ENCODE data around the gene ZMYND19.

Gene ZMYND19

DNA sequence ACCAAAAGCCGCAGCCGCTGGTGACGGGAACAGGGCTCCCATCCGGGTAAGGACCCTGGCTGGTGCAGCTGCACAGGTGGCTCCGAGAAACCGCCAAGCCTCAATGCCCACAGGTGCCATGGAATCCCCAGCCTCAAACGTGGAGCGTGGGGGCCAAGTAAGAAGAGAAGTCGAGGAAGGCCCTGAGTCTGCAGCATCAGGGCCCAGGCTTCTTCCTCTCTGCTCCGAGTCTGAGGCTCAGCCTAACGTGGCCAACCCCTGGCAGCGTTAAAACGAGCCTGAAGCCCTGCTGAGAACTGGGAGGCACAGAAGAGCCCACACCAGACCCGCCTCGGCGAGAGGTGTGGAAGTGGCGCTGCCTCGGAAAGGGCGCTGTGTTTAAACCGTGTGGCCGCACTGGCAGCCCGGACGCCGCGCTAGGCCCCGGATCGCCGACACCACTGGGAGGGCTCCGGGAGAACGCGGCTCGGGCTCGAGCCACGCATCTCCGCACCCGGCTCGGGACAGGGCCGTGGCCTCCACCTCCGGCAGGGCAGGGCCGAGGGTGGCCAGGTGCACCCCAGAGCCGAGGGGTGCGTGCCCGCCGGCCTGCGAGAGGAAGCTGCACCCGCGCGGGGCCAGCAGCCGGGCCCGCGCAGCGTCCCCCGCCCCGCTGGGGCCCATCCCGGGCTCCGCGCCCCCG is 730 bp downstream of the ZMYND19 start:
- Histone ChIP-seq H3K27me3 (ENCODE audit: control insufficient read depth in 2 of 2, insufficient read depth in 2 of 2, low read length in 2 of 2) (no peaks in the 10 kb centered on the region), H3K4me1 (ENCODE audit: control insufficient read depth in 2 of 2, insufficient read depth in 2 of 2, low read length in 2 of 2) (peaks cover 8 to 14% of the 10 kb centered on the region in 2 donors), H3K36me3 (ENCODE audit: control insufficient read depth in 2 of 2, insufficient read depth in 2 of 2, low read length in 2 of 2) (peaks cover 18 to 19% of the 10 kb centered on the region in 2 donors), H3K27ac (ENCODE audit: low read depth in 2 of 2, low read length in 2 of 2) (no peak overlapping the region), H3K4me3 (ENCODE audit: low read length in 2 of 2) (peak overlapping the region; percentile 63 to 70), H3K9ac (ENCODE audit: low read depth in 1 of 2, low read length in 2 of 2) (peak overlapping the region; percentile 70 to 72), H3K9me3 (ENCODE audit: control insufficient read depth in 2 of 2, low read length in 2 of 2) (no peaks in the 10 kb centered on the region)

- peaks cover 21 to 22% of the 10 kb centered on the region in 2 donors for H3K36me3 ChIP-seq (ENCODE audit: control insufficient read depth in 2 of 2, insufficient read depth in 2 of 2, low read length in 2 of 2)
- peak overlapping the region in 1 of 2 donors; percentile 70 for H3K4me3 ChIP-seq (ENCODE audit: low read length in 2 of 2)
- H3K9ac ChIP-seq (ENCODE audit: low read depth in 1 of 2, low read length in 2 of 2), result peak overlapping the region in 1 of 2 donors; percentile 72
- H3K4me1 ChIP-seq (ENCODE audit: control insufficient read depth in 2 of 2, insufficient read depth in 2 of 2, low read length in 2 of 2), result peaks cover 8 to 14% of the 10 kb centered on the region in 2 donors
- no peaks in the 10 kb centered on the region for H3K27me3 ChIP-seq (ENCODE audit: control insufficient read depth in 2 of 2, insufficient read depth in 2 of 2, low read length in 2 of 2)
- H3K27ac ChIP-seq (ENCODE audit: low read depth in 2 of 2, low read length in 2 of 2), result no peak overlapping the region
- no peaks in the 10 kb centered on the region for H3K9me3 ChIP-seq (ENCODE audit: control insufficient read depth in 2 of 2, low read length in 2 of 2)
Measured at GRCh38 chr9:137588891-137589290, 1.4 kb downstream of the ZMYND19 start.

GRCh38 chr9:137588311-137588710 is 2.0 kb downstream of the ZMYND19 start:
- no peak overlapping the region for H3K27ac ChIP-seq (ENCODE audit: low read depth in 2 of 2, low read length in 2 of 2)
- peaks cover 8 to 14% of the 10 kb centered on the region in 2 donors for H3K4me1 ChIP-seq (ENCODE audit: control insufficient read depth in 2 of 2, insufficient read depth in 2 of 2, low read length in 2 of 2)
- no peak overlapping the region for H3K4me3 ChIP-seq (ENCODE audit: low read length in 2 of 2)
- no peak overlapping the region for H3K9ac ChIP-seq (ENCODE audit: low read depth in 1 of 2, low read length in 2 of 2)
- H3K9me3 ChIP-seq (ENCODE audit: control insufficient read depth in 2 of 2, low read length in 2 of 2), result no peaks in the 10 kb centered on the region
- no peaks in the 10 kb centered on the region for H3K27me3 ChIP-seq (ENCODE audit: control insufficient read depth in 2 of 2, insufficient read depth in 2 of 2, low read length in 2 of 2)
- H3K36me3 ChIP-seq (ENCODE audit: control insufficient read depth in 2 of 2, insufficient read depth in 2 of 2, low read length in 2 of 2), result peaks cover 22% of the 10 kb centered on the region in 2 donors

- Histone ChIP-seq H3K27ac (ENCODE audit: low read depth in 2 of 2, low read length in 2 of 2) (no peak overlapping the region), H3K9me3 (ENCODE audit: control insufficient read depth in 2 of 2, low read length in 2 of 2) (no peaks in the 10 kb centered on the region), H3K4me1 (ENCODE audit: control insufficient read depth in 2 of 2, insufficient read depth in 2 of 2, low read length in 2 of 2) (peaks cover 8 to 14% of the 10 kb centered on the region in 2 donors), H3K4me3 (ENCODE audit: low read length in 2 of 2) (no peak overlapping the region), H3K9ac (ENCODE audit: low read depth in 1 of 2, low read length in 2 of 2) (no peak overlapping the region), H3K27me3 (ENCODE audit: control insufficient read depth in 2 of 2, insufficient read depth in 2 of 2, low read length in 2 of 2) (no peaks in the 10 kb centered on the region), H3K36me3 (ENCODE audit: control insufficient read depth in 2 of 2, insufficient read depth in 2 of 2, low read length in 2 of 2) (peaks cover 28 to 31% of the 10 kb centered on the region in 2 donors)
Measured at GRCh38 chr9:137586854-137587253, 3.5 kb downstream of the ZMYND19 start.

DNA sequence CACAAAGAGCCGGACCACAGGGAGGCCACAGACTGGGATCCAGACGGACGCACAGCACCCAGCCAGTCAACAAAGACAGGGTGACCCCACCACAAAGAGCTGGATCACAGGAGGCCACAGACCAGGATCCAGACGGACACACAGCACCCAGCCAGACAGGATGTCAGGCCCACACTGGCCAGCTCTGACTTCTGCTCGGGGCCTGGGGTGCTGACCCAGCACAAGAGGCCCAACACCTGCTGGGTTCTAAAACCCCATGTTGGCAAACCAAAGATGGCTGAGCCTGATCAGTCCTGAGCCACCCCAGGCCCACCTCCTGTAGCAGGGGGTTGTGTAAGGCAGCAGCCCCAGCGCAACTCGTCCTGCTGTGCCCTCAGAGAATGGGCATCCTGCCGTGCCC is 6.4 kb downstream of the ZMYND19 start:
- Histone ChIP-seq H3K9ac (ENCODE audit: low read depth in 1 of 2, low read length in 2 of 2) (no peak overlapping the region), H3K9me3 (ENCODE audit: control insufficient read depth in 2 of 2, low read length in 2 of 2) (no peaks in the 10 kb centered on the region), H3K4me3 (ENCODE audit: low read length in 2 of 2) (no peak overlapping the region), H3K27ac (ENCODE audit: low read depth in 2 of 2, low read length in 2 of 2) (no peak overlapping the region), H3K27me3 (ENCODE audit: control insufficient read depth in 2 of 2, insufficient read depth in 2 of 2, low read length in 2 of 2) (no peaks in the 10 kb centered on the region), H3K36me3 (ENCODE audit: control insufficient read depth in 2 of 2, insufficient read depth in 2 of 2, low read length in 2 of 2) (peaks cover 28 to 31% of the 10 kb centered on the region in 2 donors), H3K4me1 (ENCODE audit: control insufficient read depth in 2 of 2, insufficient read depth in 2 of 2, low read length in 2 of 2) (peaks cover 3% of the 10 kb centered on the region in 2 donors)

DNA sequence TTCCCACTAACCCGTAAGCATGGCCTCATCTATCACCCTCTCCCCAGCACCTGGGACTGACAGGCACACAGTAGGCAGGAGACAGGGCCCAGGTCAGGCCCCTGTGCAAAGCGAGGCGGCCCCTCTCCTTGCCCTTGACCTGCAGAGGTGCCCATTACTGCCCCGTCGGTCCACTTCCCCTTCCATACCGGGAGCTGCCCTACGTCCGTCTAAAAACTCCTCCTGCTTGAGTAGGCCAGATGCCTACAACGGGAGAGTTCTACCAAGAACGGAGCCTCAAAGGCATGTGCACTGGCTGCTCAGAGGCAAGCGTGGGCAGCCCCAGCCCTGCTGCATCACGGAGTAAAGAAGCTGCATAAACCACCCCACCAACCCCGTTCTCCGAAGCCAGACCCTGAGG is 7.0 kb downstream of the ZMYND19 start:
- H3K9ac ChIP-seq (ENCODE audit: low read depth in 1 of 2, low read length in 2 of 2), result no peak overlapping the region
- H3K4me1 ChIP-seq (ENCODE audit: control insufficient read depth in 2 of 2, insufficient read depth in 2 of 2, low read length in 2 of 2), result peaks cover 0 to 3% of the 10 kb centered on the region in 2 donors
- no peak overlapping the region for H3K27ac ChIP-seq (ENCODE audit: low read depth in 2 of 2, low read length in 2 of 2)
- H3K27me3 ChIP-seq (ENCODE audit: control insufficient read depth in 2 of 2, insufficient read depth in 2 of 2, low read length in 2 of 2), result no peaks in the 10 kb centered on the region
- no peaks in the 10 kb centered on the region for H3K9me3 ChIP-seq (ENCODE audit: control insufficient read depth in 2 of 2, low read length in 2 of 2)
- H3K4me3 ChIP-seq (ENCODE audit: low read length in 2 of 2), result no peak overlapping the region
- peaks cover 26 to 31% of the 10 kb centered on the region in 2 donors for H3K36me3 ChIP-seq (ENCODE audit: control insufficient read depth in 2 of 2, insufficient read depth in 2 of 2, low read length in 2 of 2)

DNA sequence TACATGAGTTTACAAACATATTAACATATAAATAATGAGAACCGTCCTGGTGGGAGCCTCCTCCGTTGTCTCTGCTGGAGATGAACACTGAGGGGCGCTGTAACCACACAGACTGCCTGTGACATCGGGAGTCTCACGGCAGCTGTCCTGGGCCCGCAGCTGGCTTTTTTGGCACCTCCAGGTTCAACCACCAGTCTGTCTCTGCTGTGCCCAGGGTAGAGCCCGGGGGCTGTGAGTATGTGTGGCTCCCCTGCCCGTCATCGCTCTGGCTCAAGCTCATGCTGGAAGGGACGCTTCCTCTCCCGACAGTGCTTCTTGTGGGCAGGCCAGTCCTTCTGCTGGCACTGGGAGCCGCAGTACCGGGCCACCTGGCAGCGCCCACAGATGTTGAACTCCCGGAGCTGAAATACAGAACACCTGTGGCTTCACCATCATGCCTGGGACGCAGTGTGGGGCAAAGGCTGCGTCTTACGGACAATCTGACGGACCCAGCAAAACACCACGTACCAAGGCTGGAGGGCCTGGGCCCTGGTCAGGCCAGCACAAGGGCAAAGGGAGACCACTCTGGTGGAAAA is 7.9 kb downstream of the ZMYND19 start:
- peaks cover 7 to 8% of the 10 kb centered on the region in 2 donors for H3K4me1 ChIP-seq (ENCODE audit: control insufficient read depth in 2 of 2, insufficient read depth in 2 of 2, low read length in 2 of 2)
- H3K27ac ChIP-seq (ENCODE audit: low read depth in 2 of 2, low read length in 2 of 2), result no peak overlapping the region
- no peaks in the 10 kb centered on the region for H3K27me3 ChIP-seq (ENCODE audit: control insufficient read depth in 2 of 2, insufficient read depth in 2 of 2, low read length in 2 of 2)
- H3K4me3 ChIP-seq (ENCODE audit: low read length in 2 of 2), result no peak overlapping the region
- H3K36me3 ChIP-seq (ENCODE audit: control insufficient read depth in 2 of 2, insufficient read depth in 2 of 2, low read length in 2 of 2), result peaks cover 21 to 26% of the 10 kb centered on the region in 2 donors
- no peaks in the 10 kb centered on the region for H3K9me3 ChIP-seq (ENCODE audit: control insufficient read depth in 2 of 2, low read length in 2 of 2)
- H3K9ac ChIP-seq (ENCODE audit: low read depth in 1 of 2, low read length in 2 of 2), result no peak overlapping the region

DNA sequence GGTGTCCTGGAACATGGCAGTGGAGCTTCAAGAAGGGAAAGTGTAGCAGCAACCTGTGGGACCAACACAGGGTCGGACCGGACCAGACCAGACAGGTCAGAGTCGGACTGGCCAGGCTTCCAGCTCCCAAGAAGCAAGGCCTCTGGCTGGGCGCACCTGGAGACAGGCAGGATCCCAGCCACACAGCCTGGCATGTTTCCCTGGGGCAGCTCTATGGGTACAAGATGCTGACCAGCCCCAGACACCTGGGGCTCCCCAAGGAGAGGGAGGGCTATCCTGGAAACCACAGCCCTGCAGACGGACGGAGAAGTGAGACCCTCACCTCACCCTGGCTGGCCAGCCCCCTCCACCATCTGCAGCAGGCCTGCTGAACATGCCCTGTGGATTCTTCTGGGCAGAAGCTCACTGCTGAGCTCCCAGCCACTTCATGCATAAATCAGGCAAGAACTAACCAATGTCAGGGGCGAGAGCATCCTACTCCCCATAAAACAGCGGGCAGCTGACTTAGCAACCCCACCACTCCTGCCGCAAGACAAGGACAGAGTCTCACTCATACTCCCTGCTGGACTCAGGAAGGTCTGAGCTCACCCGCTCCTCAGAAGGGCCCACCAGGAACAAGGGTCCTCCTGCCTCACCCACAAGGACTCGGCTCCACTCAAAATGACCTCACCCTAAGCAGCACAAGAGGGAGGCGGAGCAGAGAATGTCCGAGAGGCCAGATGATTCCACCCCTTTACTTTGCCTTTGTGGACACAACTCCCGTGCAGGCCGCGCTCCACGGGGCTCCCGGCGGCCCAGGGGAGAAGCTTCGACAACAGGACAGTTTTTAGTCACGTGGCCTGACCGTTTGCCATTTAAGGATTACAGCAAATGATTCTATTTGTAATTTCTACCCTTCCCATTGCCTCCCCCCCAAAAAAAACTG is 8.7 kb downstream of the ZMYND19 start:
- no peak overlapping the region for H3K9ac ChIP-seq (ENCODE audit: low read depth in 1 of 2, low read length in 2 of 2)
- H3K36me3 ChIP-seq (ENCODE audit: control insufficient read depth in 2 of 2, insufficient read depth in 2 of 2, low read length in 2 of 2), result peaks cover 13 to 19% of the 10 kb centered on the region in 2 donors
- no peak overlapping the region for H3K4me3 ChIP-seq (ENCODE audit: low read length in 2 of 2)
- H3K27me3 ChIP-seq (ENCODE audit: control insufficient read depth in 2 of 2, insufficient read depth in 2 of 2, low read length in 2 of 2), result no peaks in the 10 kb centered on the region
- no peak overlapping the region for H3K27ac ChIP-seq (ENCODE audit: low read depth in 2 of 2, low read length in 2 of 2)
- H3K4me1 ChIP-seq (ENCODE audit: control insufficient read depth in 2 of 2, insufficient read depth in 2 of 2, low read length in 2 of 2), result peaks cover 11 to 12% of the 10 kb centered on the region in 2 donors
- no peaks in the 10 kb centered on the region for H3K9me3 ChIP-seq (ENCODE audit: control insufficient read depth in 2 of 2, low read length in 2 of 2)

DNA sequence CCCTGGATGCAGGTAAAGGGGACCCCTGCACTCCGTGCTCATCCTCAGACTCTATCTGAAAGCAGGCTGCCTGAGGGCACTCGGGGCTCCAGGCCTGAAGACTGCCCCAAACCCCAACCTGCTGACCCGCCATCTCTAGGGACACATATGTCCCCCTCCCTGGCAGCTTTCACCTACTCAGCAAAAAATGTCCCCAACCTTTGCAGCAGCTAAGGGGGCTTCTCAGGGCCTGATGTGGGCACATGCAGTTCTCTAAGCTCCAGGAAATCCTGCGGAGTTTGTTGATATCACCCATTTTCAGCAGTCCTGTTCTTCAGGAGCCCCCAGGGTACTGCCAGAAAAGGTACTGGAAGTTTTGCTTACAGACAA is 9.4 kb downstream of the ZMYND19 start:
- H3K4me3 ChIP-seq (ENCODE audit: low read length in 2 of 2), result no peak overlapping the region
- no peak overlapping the region for H3K9ac ChIP-seq (ENCODE audit: low read depth in 1 of 2, low read length in 2 of 2)
- H3K9me3 ChIP-seq (ENCODE audit: control insufficient read depth in 2 of 2, low read length in 2 of 2), result no peaks in the 10 kb centered on the region
- no peaks in the 10 kb centered on the region for H3K27me3 ChIP-seq (ENCODE audit: control insufficient read depth in 2 of 2, insufficient read depth in 2 of 2, low read length in 2 of 2)
- peaks cover 11 to 12% of the 10 kb centered on the region in 2 donors for H3K4me1 ChIP-seq (ENCODE audit: control insufficient read depth in 2 of 2, insufficient read depth in 2 of 2, low read length in 2 of 2)
- H3K27ac ChIP-seq (ENCODE audit: low read depth in 2 of 2, low read length in 2 of 2), result no peak overlapping the region
- H3K36me3 ChIP-seq (ENCODE audit: control insufficient read depth in 2 of 2, insufficient read depth in 2 of 2, low read length in 2 of 2), result peaks cover 15 to 18% of the 10 kb centered on the region in 2 donors
